HL-60 (cell line): ENCODE measurements around the gene LRRTM4.

Experiments used
- DNase-seq, 2 experiments: peaks; one replicate each; pipeline ENCODE4 v3.0.0-alpha.2; 2010 to 2020; ENCODE audit warnings: low read depth in 1 of 2, low spot score in 1 of 2
- H3K27ac ChIP-seq: fragments of 250-450 bp; sonication (Bioruptor Pico); replicated peaks from 2 replicates; pipeline ENCODE4 v1.5.1; 2020; ENCODE audit warnings: mild to moderate bottlenecking, moderate library complexity
- H3K27me3 ChIP-seq: fragments of 250-450 bp; sonication (Bioruptor Pico); 2 replicates; pipeline ENCODE4 v1.5.1; 2021; ENCODE audit warnings: mild to moderate bottlenecking, moderate library complexity; ENCODE audit not compliant: insufficient read depth, poor library complexity, severe bottlenecking
- H3K4me3 ChIP-seq: replicated peaks from 2 replicates; pipeline ENCODE4 v1.5.1; 2011; ENCODE audit warnings: mild to moderate bottlenecking, control low read depth, low read length; ENCODE audit not compliant: insufficient read depth
- CTCF ChIP-seq: IDR thresholded peaks from one replicate; pipeline ENCODE4 v1.5.1; 2011; ENCODE audit warnings: low read length, control low read depth, inconsistent platforms; ENCODE audit not compliant: insufficient read depth
- GABPA ChIP-seq: IDR thresholded peaks from 2 replicates; pipeline ENCODE4 v1.6.1; 2012; ENCODE audit warnings: low read depth
- POLR2AphosphoS5 ChIP-seq: IDR thresholded peaks from 2 replicates; pipeline ENCODE4 v1.6.1; 2012; ENCODE audit warnings: low read depth
- SPI1 ChIP-seq: IDR thresholded peaks from 2 replicates; pipeline ENCODE4 v1.6.1; 2012; ENCODE audit warnings: low read depth, mild to moderate bottlenecking, borderline replicate concordance
- TF ChIP-seq, protein P1 (sequence below): IDR thresholded peaks from 2 replicates; pipeline ENCODE4 v1.6.1; 2012; ENCODE audit warnings: low read depth; ENCODE audit not compliant: insufficient replicate concordance

LRRTM4 gene

GRCh38 chr2:77087987-77088414 lies 434.2 kb downstream of the LRRTM4 start:
- H3K27ac ChIP-seq, result no peak overlapping the region
- H3K4me3 ChIP-seq, result no peak overlapping the region
- no peak for DNase-seq
- TF ChIP-seq GABPA (no peak), SPI1 (no peak), POLR2AphosphoS5 (no peak), CTCF (no peak)
- TF ChIP-seq, protein P1, sequence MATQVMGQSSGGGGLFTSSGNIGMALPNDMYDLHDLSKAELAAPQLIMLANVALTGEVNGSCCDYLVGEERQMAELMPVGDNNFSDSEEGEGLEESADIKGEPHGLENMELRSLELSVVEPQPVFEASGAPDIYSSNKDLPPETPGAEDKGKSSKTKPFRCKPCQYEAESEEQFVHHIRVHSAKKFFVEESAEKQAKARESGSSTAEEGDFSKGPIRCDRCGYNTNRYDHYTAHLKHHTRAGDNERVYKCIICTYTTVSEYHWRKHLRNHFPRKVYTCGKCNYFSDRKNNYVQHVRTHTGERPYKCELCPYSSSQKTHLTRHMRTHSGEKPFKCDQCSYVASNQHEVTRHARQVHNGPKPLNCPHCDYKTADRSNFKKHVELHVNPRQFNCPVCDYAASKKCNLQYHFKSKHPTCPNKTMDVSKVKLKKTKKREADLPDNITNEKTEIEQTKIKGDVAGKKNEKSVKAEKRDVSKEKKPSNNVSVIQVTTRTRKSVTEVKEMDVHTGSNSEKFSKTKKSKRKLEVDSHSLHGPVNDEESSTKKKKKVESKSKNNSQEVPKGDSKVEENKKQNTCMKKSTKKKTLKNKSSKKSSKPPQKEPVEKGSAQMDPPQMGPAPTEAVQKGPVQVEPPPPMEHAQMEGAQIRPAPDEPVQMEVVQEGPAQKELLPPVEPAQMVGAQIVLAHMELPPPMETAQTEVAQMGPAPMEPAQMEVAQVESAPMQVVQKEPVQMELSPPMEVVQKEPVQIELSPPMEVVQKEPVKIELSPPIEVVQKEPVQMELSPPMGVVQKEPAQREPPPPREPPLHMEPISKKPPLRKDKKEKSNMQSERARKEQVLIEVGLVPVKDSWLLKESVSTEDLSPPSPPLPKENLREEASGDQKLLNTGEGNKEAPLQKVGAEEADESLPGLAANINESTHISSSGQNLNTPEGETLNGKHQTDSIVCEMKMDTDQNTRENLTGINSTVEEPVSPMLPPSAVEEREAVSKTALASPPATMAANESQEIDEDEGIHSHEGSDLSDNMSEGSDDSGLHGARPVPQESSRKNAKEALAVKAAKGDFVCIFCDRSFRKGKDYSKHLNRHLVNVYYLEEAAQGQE, result no peak
- H3K27me3 ChIP-seq, result no peaks in the 10 kb centered on the region

DNA sequence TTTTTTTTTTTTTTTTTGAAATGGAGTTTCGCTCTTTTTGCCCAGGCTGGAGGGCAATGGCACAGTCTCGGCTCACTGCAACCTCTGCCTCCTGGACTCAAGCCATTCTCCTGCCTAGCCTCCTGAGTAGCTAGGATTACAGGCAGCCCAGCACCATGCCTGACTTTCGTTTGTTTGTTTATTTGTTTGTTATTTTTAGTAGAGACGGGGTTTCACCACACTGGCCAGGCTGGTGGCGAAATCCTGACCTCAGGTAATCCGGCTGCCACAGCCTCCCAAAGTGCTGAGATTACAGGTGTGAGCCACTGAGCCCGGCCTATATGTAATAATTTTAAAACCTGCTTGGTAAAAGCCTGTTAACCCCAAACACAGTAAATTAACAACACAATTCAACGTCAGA lies 435.7 kb downstream of the LRRTM4 start:
- H3K27me3 ChIP-seq, result no peaks in the 10 kb centered on the region
- H3K4me3 ChIP-seq, result no peak overlapping the region
- no peak overlapping the region for H3K27ac ChIP-seq
- TF ChIP-seq GABPA, result no peak
- no peak for TF ChIP-seq SPI1
- no peak for TF ChIP-seq CTCF
- TF ChIP-seq, protein P1, result no peak
- no peak for TF ChIP-seq POLR2AphosphoS5
- no peak for DNase-seq

GRCh38 chr2:77086051-77086450 lies 436.1 kb downstream of the LRRTM4 start:
- Histone ChIP-seq H3K27me3 (no peaks in the 10 kb centered on the region), H3K4me3 (no peak overlapping the region), H3K27ac (no peak overlapping the region)
- no peak for DNase-seq
- TF ChIP-seq CTCF (no peak), POLR2AphosphoS5 (no peak), GABPA (no peak), SPI1 (no peak)
- TF ChIP-seq, protein P1, result no peak
